Ovary (tissue), 10 donors: Measurements from ENCODE around the gene PLK5. TPM values are rescaled to one million over a fixed set of nuclear protein-coding genes. Genes with fewer than 3 reads are reported as not detected.
"Not testable (repeated sequence)": the region's sequence is repeated elsewhere in the genome, so short reads cannot be mapped to it uniquely, and the experiment has no call there.

Experiments used
- DNase-seq, 5 donors: peaks; one replicate each; pipeline ENCODE4 v3.0.0-alpha.2; 2019 to 2020
- H3K27ac ChIP-seq, 2 donors: fragments of 200-600 bp; one replicate each; pipeline versions ENCODE4 v1.5.1 to v1.8.0; 2019 to 2022
- H3K27me3 ChIP-seq: fragments of 200-600 bp; one replicate; pipeline ENCODE4 v1.8.0; 2022
- H3K36me3 ChIP-seq: fragments of 200-600 bp; sonication (generic); one replicate; pipeline ENCODE4 v1.5.1; 2019
- H3K4me1 ChIP-seq: one replicate; pipeline ENCODE4 v1.8.1; 2013; ENCODE audit warnings: mild to moderate bottlenecking, moderate library complexity; ENCODE audit not compliant: insufficient read depth
- H3K4me3 ChIP-seq: fragments of 200-600 bp; sonication (generic); one replicate; pipeline ENCODE4 v1.5.1; 2017
- H3K9me3 ChIP-seq, 2 donors: fragments of 200-600 bp in 1 of 2; sonication (generic) in 1 of 2; one replicate each; pipeline versions ENCODE4 v1.5.1 to v1.8.1; 2013 to 2019; ENCODE audit warnings: mild to moderate bottlenecking in 1 of 2, moderate library complexity in 1 of 2
- EP300 ChIP-seq: sonication (generic); formaldehyde crosslinking; IDR thresholded peaks from one replicate; pipeline ENCODE4 v1.6.1; 2017; ENCODE audit warnings: antibody characterized with exemption
- POLR2A ChIP-seq: fragments of 450-650 bp; IDR thresholded peaks from one replicate; pipeline ENCODE4 v1.6.1; 2017; ENCODE audit warnings: antibody characterized with exemption, mild to moderate bottlenecking, moderate library complexity
- WGBS, 3 donors: extraction: QIAGEN DNeasy Blood & Tissue Kit in 1 of 3; methylation state at CpG; one replicate each; pipeline versions ENCODE4 v1.1.5 to v1.1.7; 2013 to 2017; 5-methylcytosine and 5-hydroxymethylcytosine counted together
- intact Hi-C, 4 donors: fragments of 100-400 bp; cut with DNase I; formaldehyde crosslinking; loops; one replicate each; pipeline versions ENCODE4 v1.11.0 to v1.15.1; 2022 to 2023
- long read RNA-seq, 3 donors: library from polyadenylated mRNA in 2 of 3; unstranded in 2 of 3; transcript quantifications; one replicate each; pipeline ENCODE4 v2.0.0 and lab custom pipeline, GENCODE V29; 2021 to 2026
- polyA plus RNA-seq, 2 donors: library from polyadenylated mRNA; stranded (reverse); fragments of 200-250 nt in 1 of 2; fragments of 350-450 nt in 1 of 2; fragmentation: Illumina TruSeq in 1 of 2; extraction: RNeasy Lipid Tissue Mini Kit (QIAGEN cat#74804) in 1 of 2; gene quantifications; one replicate each; pipeline ENCODE4 v1.2.3, GENCODE V29; 2013 to 2014
- total RNA-seq, 7 donors: library from RNA; depleted of rRNA in 2 of 7; stranded (reverse); fragments of >200 nt in 2 of 7; fragmentation: NEBNext Ultra II Directional in 3 of 7; extraction: Animal tissue kit (Norgen Biotek cat#: 25700) in 3 of 7; gene quantifications; one replicate each; pipeline versions ENCODE4 v1.1.0 to v1.2.4, GENCODE V29; 2016 to 2023
- TF ChIP-seq, protein P1 (sequence below), 3 donors: fragments of 450-650 bp in 2 of 3; fragments of 200-600 bp in 1 of 3; IDR thresholded peaks; one replicate each; pipeline versions ENCODE4 v1.5.1 to v1.8.0; 2016 to 2022; ENCODE audit warnings: antibody characterized with exemption in 3 of 3, mild to moderate bottlenecking in 1 of 3
- donor health status: DM: no; HTN: no; CAD: no; lungs with moderate emphysema.
- donor health status: DM: no; HTN: no; CAD: no.
- donor health status: Bipolar disorder and iron deficiency.
- donor health status: DM: yes; HTN: yes; CAD: no.
- donor health status: DM: no; HTN: no; CAD: no.
- donor health status: DM: yes; HTN: yes; CAD: no.

The PLK5 gene, protein sequence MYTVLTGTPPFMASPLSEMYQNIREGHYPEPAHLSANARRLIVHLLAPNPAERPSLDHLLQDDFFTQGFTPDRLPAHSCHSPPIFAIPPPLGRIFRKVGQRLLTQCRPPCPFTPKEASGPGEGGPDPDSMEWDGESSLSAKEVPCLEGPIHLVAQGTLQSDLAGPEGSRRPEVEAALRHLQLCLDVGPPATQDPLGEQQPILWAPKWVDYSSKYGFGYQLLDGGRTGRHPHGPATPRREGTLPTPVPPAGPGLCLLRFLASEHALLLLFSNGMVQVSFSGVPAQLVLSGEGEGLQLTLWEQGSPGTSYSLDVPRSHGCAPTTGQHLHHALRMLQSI
- total RNA-seq: 1 to 10 TPM in 2 of 7 donors, under 1 TPM in 1, not detected in 4; 0.11 to 1.1 (median 1.1) TPM
- polyA plus RNA-seq: under 1 TPM in 1 of 2 donors, not detected in 1; 0.23 TPM
- long read RNA-seq, donor 1, partial matches to known transcripts: 0 of 1 reads
- long read RNA-seq, donor 1, other reads (novel, unspliced or antisense): 1 of 1 reads
- long read RNA-seq, donor 2: 0 reads
- long read RNA-seq, donor 3, partial matches to known transcripts: 1 of 3 reads
- long read RNA-seq, donor 3, other reads (novel, unspliced or antisense): 2 of 3 reads

DNA sequence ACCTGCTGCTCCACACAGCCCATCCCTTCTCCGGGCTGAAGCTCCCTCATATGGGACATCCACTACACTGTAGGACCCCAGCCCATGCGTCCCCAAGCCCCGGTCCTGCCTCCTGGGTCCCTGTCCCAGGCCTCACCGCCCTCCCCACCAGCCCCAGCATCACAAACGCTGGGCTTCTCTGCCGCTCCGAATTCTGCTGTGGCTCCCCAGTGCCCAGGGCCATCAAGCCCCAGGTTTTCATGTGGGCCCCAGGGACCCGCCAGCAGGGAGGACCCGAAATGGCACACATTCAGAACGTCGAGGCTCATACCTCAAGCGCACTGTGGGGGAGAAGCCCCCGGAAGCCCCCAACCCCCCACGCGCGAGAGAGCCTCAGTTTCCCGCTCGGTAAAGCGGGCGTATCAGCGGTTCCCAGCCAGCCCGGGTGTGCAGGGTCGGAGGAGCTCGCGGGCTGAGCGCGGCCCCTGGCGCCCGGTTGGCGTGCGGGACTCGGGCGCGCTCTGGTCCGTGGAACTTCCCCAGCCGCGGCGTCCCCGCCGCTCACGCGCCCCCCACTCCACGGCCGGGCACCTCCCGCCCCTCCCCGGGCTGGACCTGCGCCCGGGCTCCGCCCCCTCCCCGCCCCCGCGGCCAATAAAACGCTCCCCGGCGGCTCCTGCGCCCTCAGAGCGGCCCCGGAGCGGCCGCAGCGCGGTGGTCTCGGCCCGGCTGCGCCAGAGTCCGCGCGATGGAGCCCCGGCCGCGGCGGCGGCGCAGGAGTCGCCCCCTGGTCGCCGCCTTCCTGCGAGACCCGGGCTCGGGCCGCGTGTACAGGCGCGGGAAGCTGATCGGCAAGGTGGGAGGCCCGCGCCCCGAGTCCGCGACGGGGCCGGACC is at the start of gene PLK5:
Gene PLK5, plus strand, starts transcription at position 666 of the 875 bp plus-strand sequence. CDS start 2,920 bp downstream, outside the sequence.
- WGBS, 3 donors: 5 to 30% (median 17%) methylated on average over 21 to 90 of the region's 92 CpGs
- Histone ChIP-seq H3K9me3 (no peaks in the 10 kb centered on the region), H3K27ac (no peak within 1 kb of the TSS), H3K36me3 (no peaks in the 10 kb centered on the region), H3K4me3 (peak within 1 kb of the TSS; percentile 20), H3K4me1 (peaks cover 3% of the 10 kb centered on the region), H3K27me3 (no peaks in the 10 kb centered on the region)
- DNase-seq: no peak
- intact Hi-C loops: no loop called here
- no peak for TF ChIP-seq POLR2A

DNA sequence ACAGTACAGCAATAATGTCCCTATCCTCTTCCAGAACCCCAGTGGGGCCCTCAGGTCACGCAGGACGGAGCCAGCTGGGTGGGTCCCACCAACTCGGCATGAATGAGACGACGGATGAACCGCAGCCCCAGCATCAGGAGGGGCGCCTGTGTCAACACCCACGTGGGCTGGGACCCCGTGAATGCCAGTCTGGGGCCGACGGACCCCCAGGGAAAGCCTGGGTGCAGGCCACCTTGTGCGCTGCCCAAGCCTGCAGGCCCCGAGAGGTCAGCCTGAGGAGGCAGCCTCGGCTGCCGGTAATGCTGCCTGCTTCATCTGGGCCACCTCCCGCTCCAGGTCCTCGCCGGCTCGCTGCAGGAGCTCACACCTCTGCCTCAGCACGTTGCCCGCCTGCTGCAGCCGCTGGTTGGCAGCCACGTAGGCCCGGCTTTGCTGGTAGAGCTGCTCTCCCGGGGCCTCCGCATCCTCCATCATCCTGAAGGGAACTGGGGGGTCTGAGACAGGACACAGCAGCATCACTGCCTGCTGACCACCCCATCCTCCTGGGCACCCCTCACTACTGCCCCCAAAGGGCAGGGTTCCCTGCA is 49.0 kb upstream of the PLK5 start:
- TF ChIP-seq EP300 (no peak), POLR2A (no peak)
- TF ChIP-seq, protein P1, sequence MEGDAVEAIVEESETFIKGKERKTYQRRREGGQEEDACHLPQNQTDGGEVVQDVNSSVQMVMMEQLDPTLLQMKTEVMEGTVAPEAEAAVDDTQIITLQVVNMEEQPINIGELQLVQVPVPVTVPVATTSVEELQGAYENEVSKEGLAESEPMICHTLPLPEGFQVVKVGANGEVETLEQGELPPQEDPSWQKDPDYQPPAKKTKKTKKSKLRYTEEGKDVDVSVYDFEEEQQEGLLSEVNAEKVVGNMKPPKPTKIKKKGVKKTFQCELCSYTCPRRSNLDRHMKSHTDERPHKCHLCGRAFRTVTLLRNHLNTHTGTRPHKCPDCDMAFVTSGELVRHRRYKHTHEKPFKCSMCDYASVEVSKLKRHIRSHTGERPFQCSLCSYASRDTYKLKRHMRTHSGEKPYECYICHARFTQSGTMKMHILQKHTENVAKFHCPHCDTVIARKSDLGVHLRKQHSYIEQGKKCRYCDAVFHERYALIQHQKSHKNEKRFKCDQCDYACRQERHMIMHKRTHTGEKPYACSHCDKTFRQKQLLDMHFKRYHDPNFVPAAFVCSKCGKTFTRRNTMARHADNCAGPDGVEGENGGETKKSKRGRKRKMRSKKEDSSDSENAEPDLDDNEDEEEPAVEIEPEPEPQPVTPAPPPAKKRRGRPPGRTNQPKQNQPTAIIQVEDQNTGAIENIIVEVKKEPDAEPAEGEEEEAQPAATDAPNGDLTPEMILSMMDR (IDR thresholded peaks at IDR 0.05): no peak
- Histone ChIP-seq H3K4me3 (no peak overlapping the region), H3K36me3 (no peaks in the 10 kb centered on the region), H3K27me3 (no peaks in the 10 kb centered on the region), H3K4me1 (peaks cover 19% of the 10 kb centered on the region), H3K9me3 (no peaks in the 10 kb centered on the region), H3K27ac (no peak overlapping the region)
- intact Hi-C loops: no loop called here
- peak in 1 of 5 donors; percentile 25 for DNase-seq
- WGBS, 3 donors: 86 to 90% (median 89%) methylated on average over 21 to 26 of the region's 26 CpGs

DNA sequence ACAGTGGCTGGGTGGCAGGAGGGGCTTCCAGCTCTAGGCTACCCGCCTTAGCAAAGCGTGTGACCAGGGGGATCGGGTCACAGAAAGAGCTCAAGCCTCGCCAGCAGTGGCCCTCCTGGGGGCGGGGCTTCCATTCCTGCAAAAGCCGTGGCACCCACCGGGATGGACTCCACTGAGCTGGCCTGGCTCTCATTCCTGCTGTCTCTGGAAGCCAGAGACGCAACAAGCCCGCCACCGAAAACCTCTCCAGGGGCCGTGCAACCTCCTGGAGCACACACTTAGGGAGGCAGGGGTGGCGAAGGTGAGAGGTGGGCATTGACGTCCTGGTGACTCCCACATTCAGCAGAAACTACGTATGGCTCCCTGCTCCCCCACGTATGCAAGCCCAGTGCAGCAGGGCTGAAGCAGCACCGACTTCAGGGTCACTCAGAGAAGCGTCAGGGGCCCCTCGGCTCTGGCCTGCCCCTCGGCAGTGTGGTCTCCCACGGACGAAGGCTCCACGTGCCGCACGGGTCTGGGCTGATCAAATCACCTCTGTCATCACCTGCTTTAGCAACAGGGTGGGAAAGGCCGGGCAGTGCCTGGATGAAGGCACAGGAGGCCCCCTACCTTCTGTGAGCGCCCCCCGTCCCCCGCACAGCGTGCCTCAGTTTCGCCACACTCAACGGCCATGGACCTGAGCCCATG is 48.0 kb upstream of the PLK5 start:
- peak in 1 of 5 donors; percentile 27 for DNase-seq
- Histone ChIP-seq H3K4me3 (no peak overlapping the region), H3K4me1 (peaks cover 9% of the 10 kb centered on the region), H3K9me3 (no peaks in the 10 kb centered on the region), H3K36me3 (no peaks in the 10 kb centered on the region), H3K27ac (no peak overlapping the region), H3K27me3 (no peaks in the 10 kb centered on the region)
- intact Hi-C loops: no loop called here
- 84 to 90% (median 89%) methylated on average over 29 to 31 of the region's 31 CpGs for WGBS, 3 donors
- TF ChIP-seq POLR2A: no peak
- no peak for TF ChIP-seq EP300
- TF ChIP-seq, protein P1 (IDR thresholded peaks at IDR 0.05): no peak

DNA sequence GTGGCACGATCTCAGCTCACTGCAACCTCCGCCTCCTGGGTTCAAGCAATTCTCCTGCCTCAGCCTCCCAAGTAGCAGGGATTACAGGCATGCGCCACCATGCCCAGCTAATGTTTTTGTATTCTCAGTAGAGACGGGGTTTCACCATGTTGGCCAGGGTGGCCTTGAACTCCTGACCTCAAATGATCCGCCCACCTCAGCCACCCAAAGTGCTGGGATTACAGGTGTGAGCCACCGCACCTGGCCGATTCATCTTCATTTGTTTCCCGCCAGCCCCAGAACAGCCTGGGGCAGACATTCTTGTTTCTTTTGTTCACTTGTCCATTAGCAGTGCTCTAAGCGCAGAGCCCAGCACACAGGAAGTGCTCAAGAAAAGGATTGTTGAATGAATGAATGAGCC is 46.8 kb upstream of the PLK5 start:
- H3K27ac ChIP-seq, H3K4me3 ChIP-seq, H3K4me1 ChIP-seq, H3K27me3 ChIP-seq, H3K9me3 ChIP-seq, intact Hi-C loops, H3K36me3 ChIP-seq: not testable (repeated sequence)
- 85 to 92% (median 86%) methylated on average over 9 of the region's 9 CpGs for WGBS, 3 donors
- peak in 1 of 5 donors; percentile 23 for DNase-seq
